ENCODE results near the gene SLC4A11.
"Not testable (repeated sequence)": the region's sequence is repeated elsewhere in the genome, so short reads cannot be mapped to it uniquely, and the experiment has no call there.

The SLC4A11 gene

DNA sequence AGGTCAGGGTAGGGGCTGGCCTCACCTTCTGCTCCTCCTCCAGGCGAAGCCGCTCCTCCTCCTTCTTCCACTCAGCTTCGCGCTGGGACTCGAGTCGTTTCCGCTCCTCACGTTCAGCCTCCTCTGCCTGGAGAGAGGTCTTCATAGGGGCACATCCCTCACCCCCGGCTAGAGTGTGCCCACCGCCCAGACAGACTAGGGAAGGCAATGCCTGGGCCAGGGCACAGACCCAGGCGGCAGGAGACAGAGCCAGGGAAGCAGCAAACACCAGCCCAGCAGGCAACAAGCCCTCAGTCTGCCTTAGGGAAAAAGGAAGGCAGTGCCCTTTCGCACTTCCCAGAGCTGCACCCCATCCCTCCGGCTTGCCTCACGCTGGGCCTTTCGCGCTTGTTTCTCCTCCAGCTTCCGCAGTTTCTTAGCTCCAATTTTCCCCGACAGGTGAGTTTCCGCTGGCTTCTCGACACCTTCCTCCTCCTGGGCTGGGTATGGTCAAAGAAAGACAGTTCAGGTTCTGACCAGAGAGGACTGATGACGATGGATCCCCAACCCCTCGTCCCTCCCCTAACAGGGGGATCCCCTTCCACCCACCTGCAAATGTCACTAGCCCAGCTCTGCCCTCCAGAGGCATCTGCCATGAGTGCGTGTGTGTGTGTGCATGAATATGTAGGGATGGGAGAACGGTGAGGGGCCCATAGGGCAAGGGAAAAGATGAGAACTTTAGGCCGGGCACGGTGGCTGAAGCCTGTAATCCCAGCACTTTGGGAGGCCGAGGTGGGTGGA is 38.8 kb downstream of the SLC4A11 start:
- no peak for DNase-seq

DNA sequence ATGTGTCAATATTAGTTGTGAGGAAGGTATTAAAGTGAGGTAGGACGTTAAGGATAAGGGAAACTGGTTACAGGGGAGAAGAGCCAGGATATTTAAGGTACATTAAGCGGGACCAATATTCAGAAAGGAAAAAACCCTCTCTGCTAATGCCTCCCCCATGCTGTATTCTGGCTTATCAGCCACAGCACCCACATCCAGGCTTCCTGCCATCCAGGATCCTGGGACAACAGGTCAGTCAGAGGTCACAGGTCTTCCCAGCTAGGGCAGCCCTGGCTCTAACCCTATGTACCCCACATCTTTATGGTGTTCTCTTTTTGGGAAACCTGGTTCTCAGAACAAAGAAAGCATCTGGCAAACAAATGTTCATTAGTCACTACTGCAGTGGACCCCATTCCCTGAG is 39.8 kb downstream of the SLC4A11 start:
- DNase-seq, result no peak

DNA sequence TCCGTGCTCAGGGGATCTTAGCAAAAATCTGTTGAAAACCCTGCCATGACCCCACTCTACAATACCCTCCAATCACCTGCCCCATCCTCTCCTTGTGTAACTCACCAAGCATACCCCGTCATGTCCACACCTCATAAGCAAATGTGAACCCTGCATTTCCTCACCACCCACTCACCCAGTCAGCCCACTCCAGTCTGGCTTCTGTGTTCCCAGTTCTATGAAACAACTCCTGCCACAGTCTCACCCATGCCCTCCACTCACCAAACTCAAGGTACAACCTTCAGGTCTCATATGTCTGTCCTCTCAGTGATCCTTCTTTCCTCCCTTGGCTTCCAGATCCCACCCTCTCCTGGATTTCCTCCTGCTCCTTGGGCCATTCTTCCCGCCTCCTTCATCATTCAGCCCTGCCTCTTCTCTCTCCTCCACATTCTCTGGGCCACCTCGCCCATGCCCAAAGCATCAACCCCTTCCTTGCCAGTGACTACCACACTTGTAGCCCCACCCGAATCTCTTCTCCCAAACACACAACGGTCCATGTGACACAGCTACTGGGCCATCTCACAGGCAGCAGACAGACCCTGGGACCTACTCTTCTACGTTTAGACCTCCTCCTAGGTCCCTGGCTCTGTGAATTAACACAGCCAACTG is 43.3 kb downstream of the SLC4A11 start:
- DNase-seq, result no peak

DNA sequence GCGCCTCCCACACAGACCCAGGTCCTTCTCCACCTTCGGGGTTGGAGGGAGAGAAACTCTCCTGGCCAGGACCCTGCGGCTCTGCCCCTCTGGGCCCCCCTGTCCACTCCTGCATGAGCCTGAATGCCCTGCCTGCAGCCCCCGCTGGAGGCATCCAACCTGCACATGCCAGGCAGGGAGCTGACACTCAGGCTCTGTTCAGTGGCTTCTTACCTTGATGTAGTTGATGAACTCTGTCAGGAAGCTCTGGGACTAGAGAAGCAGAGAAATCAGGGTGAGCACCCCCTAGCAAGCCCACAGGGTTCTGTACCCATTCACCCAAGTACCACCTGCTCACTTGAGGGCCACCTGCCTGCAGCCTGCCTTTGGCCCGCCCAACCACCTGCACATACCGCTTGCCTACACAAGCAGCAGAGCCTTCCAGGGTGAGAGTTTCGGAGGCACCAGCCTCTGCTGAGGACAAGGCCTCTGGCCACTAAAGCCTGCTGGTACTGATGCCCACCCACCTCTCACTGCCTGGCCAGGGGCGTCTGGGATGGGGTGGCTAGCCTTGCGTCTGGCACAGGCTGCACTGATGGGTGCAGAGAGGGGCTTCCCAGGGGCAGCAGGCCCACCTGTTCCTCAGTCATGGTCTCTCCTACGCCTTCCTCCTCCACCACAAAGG is 44.2 kb downstream of the SLC4A11 start:
- no peak for DNase-seq

DNA sequence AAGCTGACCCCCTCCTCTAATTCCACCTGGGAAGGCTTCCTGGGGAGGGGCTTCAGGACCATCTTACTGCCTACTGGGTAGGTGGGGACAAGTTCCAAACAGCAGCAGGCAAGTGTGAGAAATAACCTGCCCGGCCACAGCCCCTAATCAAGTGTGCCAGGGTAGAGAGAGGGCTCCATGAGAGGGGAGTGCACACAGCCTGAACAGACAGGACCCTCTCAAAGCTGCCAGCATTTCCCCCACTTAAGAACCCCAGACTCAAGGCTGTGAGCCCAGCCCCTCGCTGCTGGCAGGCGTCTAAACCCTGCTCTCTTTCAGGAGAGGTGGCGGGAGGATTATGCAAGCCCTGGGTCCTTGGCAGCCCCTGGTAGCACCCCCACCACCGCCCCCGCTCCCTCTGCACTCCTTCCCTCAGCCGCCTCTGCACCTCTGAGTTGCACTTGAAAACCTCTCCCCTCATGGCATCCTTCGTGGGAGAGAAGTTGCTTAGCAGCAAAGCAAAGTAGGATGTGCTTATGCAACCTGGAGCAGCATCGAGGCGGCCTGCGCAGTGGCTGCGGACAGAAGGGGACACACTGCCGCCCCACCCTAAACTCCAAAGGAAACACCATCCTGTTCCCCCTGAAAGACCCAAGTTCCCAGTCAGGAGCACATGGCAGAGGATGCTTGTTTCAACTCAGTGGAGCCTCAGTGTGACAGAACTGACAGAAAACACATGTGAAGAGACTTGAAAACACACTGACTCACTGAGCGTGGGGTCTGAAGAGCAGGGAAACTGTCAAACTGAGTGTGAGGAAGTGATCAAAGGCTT is 45.0 kb downstream of the SLC4A11 start:
- DNase-seq, result no peak

DNA sequence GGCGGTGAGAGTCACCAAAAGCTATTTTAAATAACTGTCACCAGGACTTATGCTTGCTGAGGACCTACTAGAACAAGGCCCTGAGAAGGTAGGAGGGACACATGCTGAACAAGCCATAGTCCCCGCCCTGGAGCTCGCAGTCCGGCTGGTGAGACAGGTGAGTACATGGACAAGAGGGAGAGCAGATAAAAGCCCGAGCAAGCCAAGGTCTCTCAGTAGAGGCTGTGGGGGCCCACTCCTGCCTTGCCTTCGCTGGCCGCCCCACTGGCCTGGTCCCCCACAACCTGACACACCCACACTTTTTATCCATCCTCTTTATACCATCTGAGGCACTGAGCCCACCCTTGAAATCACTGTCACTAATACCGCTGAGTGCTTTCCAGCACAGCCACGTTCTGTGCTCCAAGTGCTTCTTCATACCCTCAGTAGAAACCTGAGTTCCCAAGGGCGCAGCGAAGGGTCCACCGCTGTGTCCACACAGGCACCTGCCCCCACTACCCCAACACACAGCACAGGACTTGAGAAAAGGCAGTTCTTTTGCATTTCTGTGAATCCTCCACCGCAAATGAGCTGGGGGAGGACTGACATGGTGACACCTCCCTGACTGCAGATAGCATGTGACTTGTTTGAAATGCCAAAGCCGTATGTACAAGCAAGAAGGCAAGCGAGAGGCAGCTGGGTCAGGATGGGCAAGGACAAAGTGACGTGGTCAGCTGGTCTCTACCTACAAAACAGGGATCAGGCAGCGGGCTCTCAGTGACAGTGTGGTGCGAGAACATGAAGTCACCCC is 46.6 kb downstream of the SLC4A11 start:
- no peak for DNase-seq

DNA sequence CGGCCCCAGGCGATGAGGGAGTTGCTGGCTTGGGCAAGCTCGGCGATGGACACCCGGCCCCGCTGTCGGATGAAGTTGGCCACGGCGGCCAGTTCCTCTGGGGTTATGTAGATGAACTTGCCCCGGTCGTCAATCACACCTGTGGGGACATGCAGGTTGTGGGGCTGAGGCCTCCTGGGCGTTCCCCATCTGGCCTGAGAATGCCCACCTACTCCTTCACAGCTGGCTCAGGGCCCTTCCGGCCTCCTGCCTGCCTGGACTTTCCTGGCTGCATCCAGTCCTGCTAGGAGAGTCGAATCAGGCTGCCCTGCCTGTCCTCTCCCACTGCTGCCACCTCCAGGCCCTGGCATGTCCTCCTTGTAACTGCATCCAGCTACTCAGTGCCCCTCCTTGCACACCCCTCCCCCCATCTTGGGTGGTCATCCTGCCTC is 48.3 kb downstream of the SLC4A11 start:
- no peak for DNase-seq

DNA sequence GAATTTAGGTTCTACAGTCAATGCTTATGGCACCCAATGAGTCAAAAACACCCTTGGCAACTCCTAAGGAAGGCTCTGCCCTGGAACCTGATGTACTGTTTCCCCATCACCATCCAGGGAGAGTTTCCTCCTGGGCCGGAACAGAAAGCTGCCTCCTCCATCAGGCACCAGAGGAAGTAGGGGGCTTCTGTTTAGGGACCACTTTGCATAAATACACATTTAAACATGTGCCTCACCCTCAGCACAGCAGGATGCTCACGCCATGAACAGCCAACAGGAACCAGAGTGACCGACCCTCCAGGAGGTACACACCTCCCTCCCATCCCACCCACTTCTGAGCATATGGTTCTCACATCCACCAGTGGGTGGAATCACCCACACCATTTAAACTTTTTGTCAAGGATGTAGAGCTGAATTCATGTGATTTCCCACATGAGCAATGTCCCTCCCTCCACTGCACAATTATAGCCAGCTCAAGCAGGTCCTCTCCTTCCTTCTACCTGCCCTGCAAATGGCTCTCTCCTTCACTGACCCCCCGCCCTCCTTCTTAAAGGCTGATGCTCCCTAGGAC is 49.3 kb downstream of the SLC4A11 start:
- DNase-seq, result no peak

DNA sequence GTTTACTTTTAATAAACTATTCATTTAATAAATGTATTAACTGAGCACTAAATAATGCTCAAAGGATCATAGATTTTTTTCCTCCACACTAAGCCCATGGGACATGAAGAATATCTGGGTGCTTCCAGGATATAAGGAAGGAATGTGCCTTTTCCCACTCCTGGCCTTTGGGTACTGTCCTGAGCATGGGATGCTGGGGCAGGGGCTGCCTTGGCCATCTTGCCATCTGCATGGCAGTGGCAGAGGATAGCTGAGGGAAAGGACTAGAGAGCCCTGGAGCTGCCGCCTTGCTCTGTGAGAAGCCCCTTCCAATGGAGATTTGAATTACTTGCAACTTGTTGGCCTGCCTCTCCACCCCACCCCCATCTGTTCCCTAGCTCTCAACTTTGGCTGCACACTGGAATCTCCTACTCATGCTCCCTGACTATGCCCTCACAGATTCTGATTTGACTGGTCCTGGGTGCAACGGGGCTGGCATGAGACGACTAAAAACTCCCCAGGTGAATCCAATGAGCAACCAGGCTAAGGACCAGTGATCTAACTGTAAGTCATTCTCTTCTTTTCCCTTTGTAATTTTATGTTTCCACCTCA is 50.1 kb downstream of the SLC4A11 start:
- DNase-seq, result no peak

DNA sequence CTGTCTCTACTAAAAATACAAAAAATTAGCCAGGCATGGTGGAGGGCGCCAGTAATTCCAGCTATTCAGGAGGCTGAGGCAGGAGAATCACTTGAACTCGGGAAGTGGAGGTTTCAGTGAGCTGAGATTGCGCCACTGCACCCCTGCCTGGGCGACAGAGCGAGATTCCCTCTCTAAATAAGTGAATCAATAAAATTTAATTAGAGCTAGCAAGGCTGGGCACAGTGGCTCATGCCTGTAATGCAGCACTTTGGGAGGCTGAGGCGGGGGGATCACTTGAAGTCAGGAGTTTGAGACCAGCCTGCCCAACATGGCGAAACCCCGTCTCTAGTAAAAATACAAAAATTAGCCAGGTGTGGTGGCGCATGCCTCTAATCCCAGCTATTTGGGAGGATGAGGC is 51.1 kb downstream of the SLC4A11 start:
- not testable (repeated sequence) for DNase-seq

DNA sequence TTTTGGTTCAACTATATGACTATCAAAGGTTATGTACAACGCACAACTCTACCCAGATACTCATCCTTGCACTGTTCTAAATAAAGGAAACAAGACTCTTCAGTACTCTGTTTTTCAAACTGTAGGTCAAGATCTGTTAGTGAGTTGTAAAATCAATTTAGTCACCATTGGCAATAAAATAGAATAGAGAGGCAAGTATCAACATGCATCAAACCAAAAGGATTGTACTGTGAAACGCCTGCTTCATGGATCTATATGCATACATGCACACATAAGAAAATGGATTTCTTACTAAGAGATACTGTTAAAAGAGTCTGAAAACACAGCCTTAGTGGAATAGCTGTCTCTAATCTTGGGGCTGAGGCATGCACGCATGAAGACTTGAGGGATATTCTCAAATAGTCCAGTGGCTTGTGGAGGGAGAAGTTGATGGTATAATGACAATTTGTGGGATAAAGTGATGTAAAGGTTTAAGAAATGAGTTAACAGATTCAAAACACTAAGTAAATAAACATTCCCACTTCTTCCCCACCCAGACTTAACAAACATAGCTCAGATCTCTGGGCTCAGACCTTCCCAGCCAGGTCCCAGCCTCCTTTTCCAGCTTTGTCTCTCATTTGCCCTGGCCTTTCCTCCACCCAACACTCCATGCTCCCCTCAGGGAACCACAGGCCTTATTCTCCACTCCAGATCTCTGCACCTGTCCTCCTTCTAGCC is 54.9 kb downstream of the SLC4A11 start:
- no peak for DNase-seq

DNA sequence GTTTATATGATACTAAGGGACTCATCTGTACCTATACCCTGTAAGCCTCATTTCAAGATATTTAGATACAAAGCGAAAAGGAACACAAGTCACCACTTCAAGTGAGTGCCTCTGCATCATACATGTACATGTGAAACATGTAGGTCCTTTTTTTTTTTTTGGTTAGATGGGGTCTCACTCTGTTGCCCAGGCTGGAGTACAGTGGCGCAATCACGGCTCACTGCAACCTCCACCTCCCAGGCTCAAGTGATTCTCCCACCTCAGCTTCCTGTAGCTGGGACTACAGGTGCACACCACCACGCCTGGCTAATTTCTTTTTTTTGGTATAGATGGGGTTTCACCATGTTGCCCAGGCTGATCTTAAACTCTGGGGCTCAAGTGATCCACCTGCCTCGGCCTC is 56.6 kb downstream of the SLC4A11 start:
- not testable (repeated sequence) for DNase-seq

DNA sequence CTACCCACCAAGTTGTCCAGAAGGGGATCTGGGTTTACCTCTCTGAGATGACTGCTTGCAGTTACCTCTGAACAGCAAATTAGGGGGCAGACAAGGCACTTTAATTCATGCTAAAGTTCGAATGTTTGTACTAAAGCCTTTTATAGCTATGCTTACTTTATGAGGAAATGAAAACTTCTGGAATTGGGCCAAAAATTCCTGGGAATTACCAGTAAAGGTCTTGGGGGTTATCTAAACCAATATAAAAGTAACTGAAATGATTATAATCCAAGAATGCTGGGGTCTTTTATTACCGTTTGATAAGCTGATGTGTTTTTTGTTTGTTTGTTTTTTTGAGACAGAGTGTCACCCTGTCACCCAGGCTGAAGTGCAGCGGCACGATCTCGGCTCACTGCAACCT is 57.7 kb downstream of the SLC4A11 start:
- DNase-seq, result no peak

DNA sequence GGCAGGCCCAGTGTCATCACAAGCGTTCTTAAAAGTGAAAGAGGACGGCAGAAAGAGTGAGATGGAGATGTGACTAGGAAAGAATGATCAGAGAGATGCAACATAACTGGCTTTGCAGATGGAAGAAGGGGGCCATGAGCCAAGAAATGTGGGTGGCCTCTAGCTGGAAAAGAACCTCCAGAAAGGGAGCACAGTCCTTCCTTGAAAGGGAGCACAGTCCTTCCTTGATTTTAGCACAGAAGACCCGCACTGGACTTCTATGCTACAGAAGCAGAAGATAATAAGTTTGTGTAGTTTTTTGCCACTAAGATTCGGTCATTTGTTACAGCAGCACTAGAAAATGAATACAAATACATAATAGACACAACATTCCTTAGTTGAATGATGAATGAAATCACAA is 58.7 kb downstream of the SLC4A11 start:
- DNase-seq, result no peak

DNA sequence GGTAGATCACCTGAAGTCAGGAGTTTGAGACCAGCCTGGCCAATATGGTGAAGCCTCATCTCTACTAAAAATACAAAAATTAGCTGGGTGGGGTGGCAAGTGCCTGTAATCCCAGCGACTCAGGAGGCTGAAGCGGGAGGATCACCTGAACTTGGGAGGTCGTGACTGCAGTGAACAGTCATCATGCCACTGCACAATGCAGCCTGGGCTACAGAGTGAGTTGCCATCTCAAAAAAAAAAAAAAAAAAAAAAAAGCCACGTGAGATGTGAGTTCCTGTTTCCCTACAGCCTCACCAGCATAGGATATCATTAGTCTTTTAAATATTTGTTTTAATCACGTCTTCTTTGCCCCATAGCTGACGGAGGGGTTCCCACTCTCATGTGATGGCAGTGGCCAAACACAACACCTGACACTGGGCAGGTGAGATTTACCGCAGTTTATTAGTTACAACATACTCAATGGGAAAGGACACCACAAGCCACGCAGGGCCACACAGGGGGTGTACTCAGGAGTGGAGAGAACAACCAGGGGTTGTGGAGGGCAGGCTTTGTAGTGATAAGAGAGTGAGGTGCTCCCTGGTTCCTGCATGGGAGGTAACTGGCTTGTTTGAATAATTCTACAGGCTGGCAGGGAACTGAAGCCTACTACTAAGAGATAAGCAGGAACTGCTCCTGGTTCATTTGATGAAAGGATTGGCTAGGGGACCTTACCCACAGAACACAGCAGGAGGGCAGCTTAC is 61.1 kb downstream of the SLC4A11 start:
- DNase-seq, result peak; percentile 19

All from suppressor macrophage treated with lipopolysaccharide for 4 hours (primary cell).